Liver (tissue), 9 donors: ENCODE measurements around the gene GAS2L1. TPM values are rescaled to one million over a fixed set of nuclear protein-coding genes. Genes with fewer than 3 reads are reported as not detected.

Experiments
- DNase-seq: peaks from one replicate; pipeline ENCODE4 v3.0.0-alpha.2; 2017; ENCODE audit warnings: low spot score
- H3K27ac ChIP-seq, 2 donors: one replicate each; pipeline ENCODE4 v1.7.0; 2013; ENCODE audit warnings: inconsistent platforms in 2 of 2, low read length in 2 of 2, control low read depth in 1 of 2, low read depth in 1 of 2, mild to moderate bottlenecking in 1 of 2
- H3K27me3 ChIP-seq, 4 donors: one replicate each; pipeline versions ENCODE4 v1.6.1 to v1.7.0; 2013; ENCODE audit warnings: low read length in 3 of 4, inconsistent platforms in 1 of 4, mild to moderate bottlenecking in 1 of 4, moderate library complexity in 1 of 4; ENCODE audit not compliant: control insufficient read depth in 4 of 4, insufficient read depth in 4 of 4
- H3K36me3 ChIP-seq, 4 donors: one replicate each; pipeline versions ENCODE4 v1.6.1 to v1.7.0; 2013; ENCODE audit warnings: low read length in 3 of 4, mild to moderate bottlenecking in 3 of 4, low read depth in 1 of 4, moderate library complexity in 1 of 4; ENCODE audit not compliant: control insufficient read depth in 4 of 4, insufficient read depth in 3 of 4
- H3K4me1 ChIP-seq, 4 donors: one replicate each; pipeline versions ENCODE4 v1.6.1 to v1.7.0; 2013; ENCODE audit warnings: low read length in 3 of 4, mild to moderate bottlenecking in 3 of 4, moderate library complexity in 1 of 4; ENCODE audit not compliant: control insufficient read depth in 4 of 4, insufficient read depth in 4 of 4
- H3K4me3 ChIP-seq, 3 donors: one replicate each; pipeline versions ENCODE4 v1.6.1 to v1.7.0; 2013; ENCODE audit warnings: low read length in 3 of 3, control low read depth in 1 of 3, low read depth in 1 of 3, mild to moderate bottlenecking in 1 of 3
- H3K9ac ChIP-seq, 2 donors: one replicate each; pipeline ENCODE4 v1.7.0; 2013; ENCODE audit warnings: low read length in 2 of 2, mild to moderate bottlenecking in 2 of 2, moderate library complexity in 2 of 2, control low read depth in 1 of 2, low read depth in 1 of 2
- H3K9me3 ChIP-seq, 4 donors: one replicate each; pipeline versions ENCODE4 v1.6.1 to v1.7.0; 2013; ENCODE audit warnings: low read length in 3 of 4; ENCODE audit not compliant: control insufficient read depth in 4 of 4
- EGR1 ChIP-seq, 2 donors: IDR thresholded peaks; 2 replicates each; pipeline ENCODE4 v1.6.1; 2016 to 2018; ENCODE audit warnings: antibody characterized with exemption in 2 of 2, low read depth in 2 of 2
- FOXA1 ChIP-seq: IDR thresholded peaks from 2 replicates; pipeline ENCODE4 v1.6.1; 2016; ENCODE audit warnings: antibody characterized with exemption
- FOXA2 ChIP-seq: IDR thresholded peaks from 2 replicates; pipeline ENCODE4 v1.6.1; 2016; ENCODE audit warnings: antibody characterized with exemption
- GABPA ChIP-seq, 2 donors: IDR thresholded peaks in 1 of 2; conservative IDR thresholded peaks in 1 of 2; 2 replicates each; pipeline ENCODE4 v1.6.1; 2016; ENCODE audit warnings: antibody characterized with exemption in 2 of 2, mild to moderate bottlenecking in 1 of 2, moderate library complexity in 1 of 2
- HNF4A ChIP-seq, 2 donors: conservative IDR thresholded peaks; 2 replicates each; pipeline ENCODE4 v1.6.1; 2016; ENCODE audit warnings: antibody characterized with exemption in 2 of 2, mild to moderate bottlenecking in 2 of 2
- HNF4G ChIP-seq: IDR thresholded peaks from 2 replicates; pipeline ENCODE4 v1.6.1; 2016; ENCODE audit warnings: antibody characterized with exemption
- JUND ChIP-seq, 2 donors: IDR thresholded peaks; 2 replicates each; pipeline ENCODE4 v1.6.1; 2016; ENCODE audit warnings: antibody characterized with exemption in 2 of 2
- NR2F2 ChIP-seq: IDR thresholded peaks from 2 replicates; pipeline ENCODE4 v1.6.1; 2016; ENCODE audit warnings: antibody characterized with exemption
- RAD21 ChIP-seq, 2 donors: IDR thresholded peaks; 2 replicates each; pipeline ENCODE4 v1.6.1; 2016; ENCODE audit warnings: antibody characterized with exemption in 2 of 2, mild to moderate bottlenecking in 2 of 2
- RXRA ChIP-seq, 2 donors: IDR thresholded peaks; 2 replicates each; pipeline ENCODE4 v1.6.1; 2017 to 2018; ENCODE audit warnings: antibody characterized with exemption in 2 of 2, mild to moderate bottlenecking in 1 of 2
- SP1 ChIP-seq: IDR thresholded peaks from 2 replicates; pipeline ENCODE4 v1.6.1; 2018; ENCODE audit warnings: antibody characterized with exemption, mild to moderate bottlenecking
- TAF1 ChIP-seq: conservative IDR thresholded peaks from 2 replicates; pipeline ENCODE4 v1.6.1; 2016; ENCODE audit warnings: antibody characterized with exemption, mild to moderate bottlenecking
- YY1 ChIP-seq: IDR thresholded peaks from 2 replicates; pipeline ENCODE4 v1.6.1; 2016; ENCODE audit warnings: antibody characterized with exemption, mild to moderate bottlenecking
- WGBS: extraction: QIAGEN DNeasy Blood & Tissue Kit; methylation state at CpG from one replicate; pipeline ENCODE4 v1.1.7; 2013; 5-methylcytosine and 5-hydroxymethylcytosine counted together
- polyA plus RNA-seq, 2 donors: library from polyadenylated mRNA; stranded (reverse) in 1 of 2; unstranded in 1 of 2; fragments of 200-250 nt in 1 of 2; fragments of >200 nt in 1 of 2; fragmentation: Nextera tagmentation in 1 of 2; extraction: Ambion mirVana in 1 of 2; gene quantifications; one replicate each; pipeline versions ENCODE4 v1.2.1 to v1.2.3, GENCODE V29; 2013 to 2015
- total RNA-seq, 2 donors: library from RNA; depleted of rRNA; stranded (reverse); fragments of >200 nt; gene quantifications; one replicate each; pipeline ENCODE4 v1.2.3, GENCODE V29; 2014
- TF ChIP-seq, protein P1 (sequence below): IDR thresholded peaks from 2 replicates; pipeline ENCODE4 v1.6.1; 2016; ENCODE audit warnings: antibody characterized with exemption, mild to moderate bottlenecking
- TF ChIP-seq, protein P2 (sequence below): IDR thresholded peaks from 2 replicates; pipeline ENCODE4 v1.6.1; 2016; ENCODE audit warnings: antibody characterized with exemption
- TF ChIP-seq, protein P3 (sequence below): IDR thresholded peaks from 2 replicates; pipeline ENCODE4 v1.6.1; 2016; ENCODE audit warnings: antibody characterized with exemption
- TF ChIP-seq, protein P4 (sequence below): IDR thresholded peaks from 2 replicates; pipeline ENCODE4 v1.6.1; 2016; ENCODE audit warnings: antibody characterized with exemption
- TF ChIP-seq, protein P5 (sequence below): fragments of 150-350 bp; IDR thresholded peaks from 2 replicates; pipeline ENCODE4 v1.5.1; 2017; ENCODE audit warnings: improper control_type of control experiment, low read depth, low read length; ENCODE audit not compliant: missing input control
- donor health status: healthy.
- donor health status: healthy.
- donor health status: healthy.
- donor health status: healthy.
- donor health status: healthy.

GAS2L1 gene
- total and polyA plus RNA-seq, 4 donors = 4.0 to 11.4 (median 8.9) TPM

DNA sequence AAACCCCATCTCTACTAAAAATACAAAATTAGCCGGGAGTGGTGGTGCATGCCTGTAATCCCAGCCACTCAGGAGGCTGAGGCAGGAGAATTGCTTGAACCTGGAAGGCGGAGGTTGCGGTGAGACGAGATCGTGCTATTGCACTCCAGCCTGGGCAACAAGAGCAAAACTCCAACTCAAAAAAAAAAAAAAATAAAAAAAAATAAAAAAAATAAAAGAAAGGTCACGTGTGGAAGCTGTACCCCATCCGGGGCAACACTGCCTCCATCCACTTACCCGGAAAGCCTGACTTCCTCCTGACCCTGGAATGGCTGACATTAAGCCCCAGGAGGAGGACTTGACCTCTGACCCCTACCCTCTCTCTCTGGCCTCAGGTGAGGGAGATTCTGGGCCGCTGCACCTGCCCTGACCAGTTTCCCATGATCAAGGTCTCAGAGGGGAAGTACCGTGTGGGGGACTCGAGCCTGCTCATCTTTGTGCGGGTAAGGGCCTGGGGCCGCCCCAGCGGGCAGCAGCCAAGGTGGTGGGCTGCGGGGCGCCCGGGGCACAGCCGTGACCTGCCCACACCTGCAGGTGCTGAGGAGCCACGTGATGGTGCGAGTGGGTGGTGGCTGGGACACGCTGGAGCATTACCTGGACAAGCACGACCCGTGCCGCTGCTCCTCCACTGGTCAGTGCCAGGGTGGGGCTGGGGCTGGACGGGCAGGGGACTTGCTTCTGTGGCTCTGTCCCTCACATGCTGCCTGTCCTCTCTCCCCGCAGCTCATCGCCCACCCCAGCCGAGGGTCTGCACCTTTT is 3.8 kb downstream of the GAS2L1 start:
- H3K27ac ChIP-seq = peak overlapping the region; percentile 9 to 36
- no peak overlapping the region for H3K4me3 ChIP-seq
- H3K9me3 ChIP-seq = no peaks in the 10 kb centered on the region
- peaks cover 18 to 66% (median 31%) of the 10 kb centered on the region in 4 donors for H3K4me1 ChIP-seq
- DNase-seq = no peak
- 77% methylated on average over 28 of the region's 28 CpGs for WGBS
- TF ChIP-seq SP1 (no peak), GABPA (IDR thresholded peaks at IDR 0.05 in 1 of 2, conservative IDR thresholded peaks at IDR 0.05 in 1 of 2) (no peak), NR2F2 (peak; percentile 62), FOXA2 (no peak)
- TF ChIP-seq, protein P1, sequence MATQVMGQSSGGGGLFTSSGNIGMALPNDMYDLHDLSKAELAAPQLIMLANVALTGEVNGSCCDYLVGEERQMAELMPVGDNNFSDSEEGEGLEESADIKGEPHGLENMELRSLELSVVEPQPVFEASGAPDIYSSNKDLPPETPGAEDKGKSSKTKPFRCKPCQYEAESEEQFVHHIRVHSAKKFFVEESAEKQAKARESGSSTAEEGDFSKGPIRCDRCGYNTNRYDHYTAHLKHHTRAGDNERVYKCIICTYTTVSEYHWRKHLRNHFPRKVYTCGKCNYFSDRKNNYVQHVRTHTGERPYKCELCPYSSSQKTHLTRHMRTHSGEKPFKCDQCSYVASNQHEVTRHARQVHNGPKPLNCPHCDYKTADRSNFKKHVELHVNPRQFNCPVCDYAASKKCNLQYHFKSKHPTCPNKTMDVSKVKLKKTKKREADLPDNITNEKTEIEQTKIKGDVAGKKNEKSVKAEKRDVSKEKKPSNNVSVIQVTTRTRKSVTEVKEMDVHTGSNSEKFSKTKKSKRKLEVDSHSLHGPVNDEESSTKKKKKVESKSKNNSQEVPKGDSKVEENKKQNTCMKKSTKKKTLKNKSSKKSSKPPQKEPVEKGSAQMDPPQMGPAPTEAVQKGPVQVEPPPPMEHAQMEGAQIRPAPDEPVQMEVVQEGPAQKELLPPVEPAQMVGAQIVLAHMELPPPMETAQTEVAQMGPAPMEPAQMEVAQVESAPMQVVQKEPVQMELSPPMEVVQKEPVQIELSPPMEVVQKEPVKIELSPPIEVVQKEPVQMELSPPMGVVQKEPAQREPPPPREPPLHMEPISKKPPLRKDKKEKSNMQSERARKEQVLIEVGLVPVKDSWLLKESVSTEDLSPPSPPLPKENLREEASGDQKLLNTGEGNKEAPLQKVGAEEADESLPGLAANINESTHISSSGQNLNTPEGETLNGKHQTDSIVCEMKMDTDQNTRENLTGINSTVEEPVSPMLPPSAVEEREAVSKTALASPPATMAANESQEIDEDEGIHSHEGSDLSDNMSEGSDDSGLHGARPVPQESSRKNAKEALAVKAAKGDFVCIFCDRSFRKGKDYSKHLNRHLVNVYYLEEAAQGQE = no peak
- TF ChIP-seq, protein P2, sequence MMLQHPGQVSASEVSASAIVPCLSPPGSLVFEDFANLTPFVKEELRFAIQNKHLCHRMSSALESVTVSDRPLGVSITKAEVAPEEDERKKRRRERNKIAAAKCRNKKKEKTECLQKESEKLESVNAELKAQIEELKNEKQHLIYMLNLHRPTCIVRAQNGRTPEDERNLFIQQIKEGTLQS = no peak
- H3K27me3 ChIP-seq = peaks cover 0 to 4% (median 0%) of the 10 kb centered on the region in 4 donors
- H3K36me3 ChIP-seq = no peaks in the 10 kb centered on the region
- H3K9ac ChIP-seq = no peak overlapping the region

DNA sequence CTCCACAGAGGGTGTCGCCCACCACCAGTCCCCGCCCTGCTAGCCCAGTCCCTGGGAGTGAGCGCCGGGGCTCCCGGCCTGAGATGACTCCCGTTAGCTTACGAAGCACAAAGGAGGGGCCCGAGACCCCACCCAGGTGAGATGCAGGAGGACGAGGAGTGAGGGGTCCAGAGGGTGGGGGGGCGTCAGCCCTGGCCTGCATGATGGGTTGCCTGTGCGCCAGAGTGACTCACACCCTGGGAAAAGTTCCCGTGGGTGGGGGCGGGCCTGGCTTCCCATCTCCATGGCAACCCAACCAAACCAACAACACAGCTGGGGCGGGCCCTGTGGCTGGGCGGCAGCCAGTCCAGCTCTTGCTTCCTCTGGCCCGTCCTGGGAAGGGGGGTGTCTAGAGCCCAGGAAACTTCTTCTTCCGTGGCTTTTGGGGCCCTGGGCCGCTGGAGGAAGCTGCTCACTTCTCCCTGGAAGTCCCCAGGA is 4.5 kb downstream of the GAS2L1 start:
- H3K9ac ChIP-seq = no peak overlapping the region
- no peaks in the 10 kb centered on the region for H3K9me3 ChIP-seq
- H3K27ac ChIP-seq = peak overlapping the region; percentile 36 to 50
- 32% methylated on average over 18 of the region's 18 CpGs for WGBS
- peak; percentile 84 for DNase-seq
- H3K36me3 ChIP-seq = no peaks in the 10 kb centered on the region
- TF ChIP-seq, protein P3, sequence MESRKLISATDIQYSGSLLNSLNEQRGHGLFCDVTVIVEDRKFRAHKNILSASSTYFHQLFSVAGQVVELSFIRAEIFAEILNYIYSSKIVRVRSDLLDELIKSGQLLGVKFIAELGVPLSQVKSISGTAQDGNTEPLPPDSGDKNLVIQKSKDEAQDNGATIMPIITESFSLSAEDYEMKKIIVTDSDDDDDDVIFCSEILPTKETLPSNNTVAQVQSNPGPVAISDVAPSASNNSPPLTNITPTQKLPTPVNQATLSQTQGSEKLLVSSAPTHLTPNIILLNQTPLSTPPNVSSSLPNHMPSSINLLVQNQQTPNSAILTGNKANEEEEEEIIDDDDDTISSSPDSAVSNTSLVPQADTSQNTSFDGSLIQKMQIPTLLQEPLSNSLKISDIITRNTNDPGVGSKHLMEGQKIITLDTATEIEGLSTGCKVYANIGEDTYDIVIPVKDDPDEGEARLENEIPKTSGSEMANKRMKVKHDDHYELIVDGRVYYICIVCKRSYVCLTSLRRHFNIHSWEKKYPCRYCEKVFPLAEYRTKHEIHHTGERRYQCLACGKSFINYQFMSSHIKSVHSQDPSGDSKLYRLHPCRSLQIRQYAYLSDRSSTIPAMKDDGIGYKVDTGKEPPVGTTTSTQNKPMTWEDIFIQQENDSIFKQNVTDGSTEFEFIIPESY = no peak
- TF ChIP-seq FOXA2 (no peak), EGR1 (IDR thresholded peaks at IDR 0.05; ENCODE audit: low read depth in 2 of 2) (peak in 1 of 2 donors; percentile 71), GABPA (IDR thresholded peaks at IDR 0.05 in 1 of 2, conservative IDR thresholded peaks at IDR 0.05 in 1 of 2) (no peak), JUND (IDR thresholded peaks at IDR 0.05) (peak; percentile 90 to 98), RXRA (IDR thresholded peaks at IDR 0.05) (peak in 1 of 2 donors; percentile 44), HNF4A (conservative IDR thresholded peaks at IDR 0.05) (no peak), FOXA1 (no peak), YY1 (no peak), HNF4G (no peak), RAD21 (IDR thresholded peaks at IDR 0.05) (no peak), NR2F2 (no peak), TAF1 (no peak), SP1 (no peak)
- TF ChIP-seq, protein P1 = peak; percentile 55
- TF ChIP-seq, protein P2 = no peak
- TF ChIP-seq, protein P4, sequence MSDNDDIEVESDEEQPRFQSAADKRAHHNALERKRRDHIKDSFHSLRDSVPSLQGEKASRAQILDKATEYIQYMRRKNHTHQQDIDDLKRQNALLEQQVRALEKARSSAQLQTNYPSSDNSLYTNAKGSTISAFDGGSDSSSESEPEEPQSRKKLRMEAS = no peak
- TF ChIP-seq, protein P5, sequence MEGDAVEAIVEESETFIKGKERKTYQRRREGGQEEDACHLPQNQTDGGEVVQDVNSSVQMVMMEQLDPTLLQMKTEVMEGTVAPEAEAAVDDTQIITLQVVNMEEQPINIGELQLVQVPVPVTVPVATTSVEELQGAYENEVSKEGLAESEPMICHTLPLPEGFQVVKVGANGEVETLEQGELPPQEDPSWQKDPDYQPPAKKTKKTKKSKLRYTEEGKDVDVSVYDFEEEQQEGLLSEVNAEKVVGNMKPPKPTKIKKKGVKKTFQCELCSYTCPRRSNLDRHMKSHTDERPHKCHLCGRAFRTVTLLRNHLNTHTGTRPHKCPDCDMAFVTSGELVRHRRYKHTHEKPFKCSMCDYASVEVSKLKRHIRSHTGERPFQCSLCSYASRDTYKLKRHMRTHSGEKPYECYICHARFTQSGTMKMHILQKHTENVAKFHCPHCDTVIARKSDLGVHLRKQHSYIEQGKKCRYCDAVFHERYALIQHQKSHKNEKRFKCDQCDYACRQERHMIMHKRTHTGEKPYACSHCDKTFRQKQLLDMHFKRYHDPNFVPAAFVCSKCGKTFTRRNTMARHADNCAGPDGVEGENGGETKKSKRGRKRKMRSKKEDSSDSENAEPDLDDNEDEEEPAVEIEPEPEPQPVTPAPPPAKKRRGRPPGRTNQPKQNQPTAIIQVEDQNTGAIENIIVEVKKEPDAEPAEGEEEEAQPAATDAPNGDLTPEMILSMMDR = no peak
- H3K27me3 ChIP-seq = peaks cover 0 to 4% (median 0%) of the 10 kb centered on the region in 4 donors
- peaks cover 18 to 67% (median 32%) of the 10 kb centered on the region in 4 donors for H3K4me1 ChIP-seq
- H3K4me3 ChIP-seq = no peak overlapping the region
